GM19351 (cell line): ENCODE data around the gene NAA60.
"Not testable (repeated sequence)": the region's sequence is repeated elsewhere in the genome, so short reads cannot be mapped to it uniquely, and the experiment has no call there.

Experiments
- ATAC-seq: cut with Tn5 transposase; IDR thresholded peaks from one replicate; pipeline ENCODE4 v1.9.1; 2021; ENCODE audit warnings: mild to moderate bottlenecking, moderate library complexity; ENCODE audit not compliant: unreplicated experiment

NAA60 gene

DNA sequence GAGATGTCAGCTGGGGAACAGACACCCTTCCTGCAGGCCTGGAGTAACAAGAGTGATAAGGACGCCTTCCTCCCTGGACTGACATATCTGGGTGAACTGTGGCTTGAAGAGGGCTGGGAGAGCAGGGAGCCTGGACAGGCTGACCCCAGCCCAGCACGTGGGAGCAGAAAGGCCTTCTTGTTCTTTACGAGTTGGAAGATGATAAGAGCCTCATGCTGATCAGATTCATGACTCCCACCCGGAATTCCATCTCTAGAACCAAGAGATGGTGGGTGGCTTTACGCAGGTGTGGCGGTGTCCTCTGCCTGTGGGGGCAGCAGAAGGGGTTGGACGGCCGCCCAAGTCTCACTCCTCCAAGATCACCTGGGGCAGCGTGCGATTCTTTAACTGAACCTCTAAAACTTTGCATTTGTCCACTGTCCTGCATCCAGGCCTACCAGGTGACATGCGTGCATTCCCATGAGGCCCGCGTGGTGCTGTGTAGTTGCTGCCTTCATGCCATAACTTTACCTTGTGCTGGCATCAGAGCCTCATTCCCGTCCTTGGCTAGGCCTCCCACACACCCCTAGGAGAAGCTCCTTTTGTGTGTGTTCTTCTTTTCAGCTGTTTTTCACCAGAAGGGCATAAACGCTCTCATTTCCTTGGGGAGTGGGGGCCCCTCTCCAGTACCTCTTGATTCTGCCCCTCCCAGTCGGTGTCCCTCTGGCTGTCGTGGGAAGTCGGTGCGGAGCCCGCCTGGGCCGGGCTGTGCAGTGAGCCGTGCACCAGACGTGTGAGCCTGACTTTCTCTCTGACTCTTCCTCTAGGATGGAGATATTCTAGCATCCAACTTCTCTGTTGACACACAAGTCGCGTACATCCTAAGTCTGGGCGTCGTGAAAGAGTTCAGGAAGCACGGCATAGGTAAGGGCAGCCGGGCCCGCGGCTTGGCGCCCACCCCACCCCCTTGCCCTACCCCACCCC is 38.5 kb downstream of the NAA60 start:
- no peak for ATAC-seq

DNA sequence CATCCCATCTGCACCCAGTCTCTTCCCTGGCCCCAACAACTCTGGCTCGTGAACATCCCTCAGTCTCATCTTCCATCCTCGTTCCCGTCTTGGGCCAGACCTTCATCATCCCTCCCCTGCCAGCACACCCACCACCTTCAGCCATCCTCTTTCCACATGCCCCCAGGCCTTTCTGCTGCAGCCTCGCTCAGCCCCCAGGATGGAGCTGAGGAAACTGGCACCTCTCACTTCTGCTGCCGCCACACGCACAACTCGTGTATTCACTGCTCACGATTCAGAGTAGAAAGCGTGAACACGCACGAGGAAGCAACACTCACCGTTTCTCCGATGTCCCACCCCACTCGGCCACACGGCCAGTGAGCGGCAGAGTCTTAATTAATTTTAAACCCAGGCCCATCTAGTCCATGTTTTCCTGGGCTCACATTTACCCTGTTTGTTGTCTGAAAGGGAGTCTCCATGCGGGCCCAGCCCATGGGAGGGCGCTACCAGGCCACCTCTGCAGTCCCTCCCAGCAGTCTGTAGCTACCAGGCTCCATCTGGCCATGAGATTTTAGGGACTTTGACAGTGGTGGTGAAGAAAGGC is 39.3 kb downstream of the NAA60 start:
- no peak for ATAC-seq

DNA sequence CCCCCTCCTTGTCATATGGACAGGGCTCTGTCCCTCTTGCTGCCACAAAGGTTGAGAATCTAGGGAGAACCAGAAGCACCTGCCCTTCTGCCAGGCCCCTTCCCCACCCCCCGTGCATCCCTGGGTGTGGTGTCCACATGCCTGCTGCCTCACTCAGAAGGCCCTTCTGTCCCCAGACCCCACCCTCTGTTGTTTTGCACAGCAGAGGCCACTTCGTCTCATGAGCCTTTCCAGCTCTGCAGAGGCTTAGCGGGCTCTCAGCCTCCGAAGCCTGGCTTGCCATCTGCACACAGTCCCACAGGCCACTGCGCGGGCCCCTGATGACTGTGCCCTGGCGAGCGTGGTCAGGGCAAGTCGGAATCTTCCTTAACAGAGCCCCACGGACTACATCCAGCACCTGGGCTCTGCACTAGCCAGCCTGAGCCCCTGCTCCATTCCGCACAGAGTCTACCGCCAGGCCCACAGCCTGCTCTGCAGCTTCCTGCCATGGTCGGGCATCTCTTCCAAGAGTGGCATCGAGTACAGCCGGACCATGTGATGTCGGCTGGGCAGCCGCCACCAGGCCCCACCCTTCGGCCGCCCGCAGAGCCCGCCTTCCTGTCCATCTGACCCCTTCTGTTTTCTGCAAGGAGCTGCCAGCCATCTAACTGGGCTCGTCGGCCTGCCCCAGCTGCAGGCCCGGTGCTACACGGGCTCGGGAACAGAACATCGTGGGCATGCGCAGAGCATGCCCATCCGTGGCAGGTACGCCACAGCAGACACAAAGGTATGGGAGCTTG is 41.0 kb downstream of the NAA60 start:
- no peak for ATAC-seq

DNA sequence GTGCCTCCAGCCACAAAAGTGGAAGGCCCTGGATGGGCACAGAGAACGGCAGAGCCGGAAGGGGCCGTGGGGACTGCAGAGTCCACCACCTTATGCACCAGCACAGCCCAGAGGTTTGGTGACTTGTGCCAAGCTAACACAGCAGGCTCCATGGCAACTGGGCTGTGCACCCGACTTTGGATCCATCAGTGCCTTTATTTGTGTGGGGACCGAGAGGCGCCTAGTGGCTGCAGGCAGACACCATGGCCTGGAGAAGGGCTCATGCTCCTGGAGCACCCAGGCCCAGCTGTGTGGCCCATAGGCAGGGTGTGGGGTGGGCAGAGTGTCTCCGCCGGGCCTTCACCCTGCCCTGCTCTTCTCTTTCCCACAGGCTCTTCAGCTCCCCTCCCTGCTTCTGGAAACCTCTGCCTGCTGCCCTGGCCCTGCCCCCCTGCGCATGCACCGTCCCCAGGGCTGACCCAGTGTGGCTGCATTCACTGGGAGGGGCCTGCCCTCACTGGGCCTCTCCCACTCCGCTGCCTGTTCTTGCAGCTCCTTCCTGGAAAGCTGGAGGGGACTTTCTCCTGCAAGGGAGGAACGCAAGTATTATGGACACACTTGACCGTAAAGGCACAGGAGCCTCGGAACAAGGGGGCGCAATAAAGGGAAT is 41.7 kb downstream of the NAA60 start:
- no peak for ATAC-seq

DNA sequence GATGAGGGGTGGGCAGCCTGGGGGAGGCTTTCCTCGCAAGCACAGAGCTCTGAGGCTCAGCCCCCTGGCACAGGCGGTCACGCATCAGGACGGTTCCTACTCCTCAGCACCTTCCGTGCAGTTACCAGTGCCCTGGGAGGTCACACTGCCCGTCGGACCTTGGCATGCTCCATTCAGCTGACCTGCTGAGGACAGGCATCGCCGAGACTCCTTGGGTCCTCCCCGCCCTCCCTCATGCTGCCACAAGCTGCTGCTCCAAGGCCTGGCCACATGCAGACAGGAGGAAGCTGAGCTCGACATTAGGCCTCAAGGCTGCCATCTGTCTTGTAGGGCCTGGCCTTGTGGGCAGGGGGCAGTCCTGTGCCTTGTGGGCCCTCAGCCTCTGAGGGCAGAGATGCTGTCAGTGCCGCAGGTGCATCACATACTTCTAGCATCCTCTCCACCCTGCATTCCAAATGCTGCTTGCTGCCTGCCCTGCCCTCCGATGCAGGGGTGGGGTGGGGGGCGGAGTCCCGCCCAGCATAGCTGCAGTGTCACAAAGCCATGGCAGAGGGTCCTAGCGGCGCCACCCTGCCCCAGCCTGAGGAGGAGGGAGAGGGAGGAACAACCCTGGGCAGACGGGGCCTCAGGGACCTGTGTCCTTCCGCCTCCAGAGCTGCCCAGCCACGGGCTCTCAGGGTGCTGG is 42.5 kb downstream of the NAA60 start:
- ATAC-seq, result no peak

DNA sequence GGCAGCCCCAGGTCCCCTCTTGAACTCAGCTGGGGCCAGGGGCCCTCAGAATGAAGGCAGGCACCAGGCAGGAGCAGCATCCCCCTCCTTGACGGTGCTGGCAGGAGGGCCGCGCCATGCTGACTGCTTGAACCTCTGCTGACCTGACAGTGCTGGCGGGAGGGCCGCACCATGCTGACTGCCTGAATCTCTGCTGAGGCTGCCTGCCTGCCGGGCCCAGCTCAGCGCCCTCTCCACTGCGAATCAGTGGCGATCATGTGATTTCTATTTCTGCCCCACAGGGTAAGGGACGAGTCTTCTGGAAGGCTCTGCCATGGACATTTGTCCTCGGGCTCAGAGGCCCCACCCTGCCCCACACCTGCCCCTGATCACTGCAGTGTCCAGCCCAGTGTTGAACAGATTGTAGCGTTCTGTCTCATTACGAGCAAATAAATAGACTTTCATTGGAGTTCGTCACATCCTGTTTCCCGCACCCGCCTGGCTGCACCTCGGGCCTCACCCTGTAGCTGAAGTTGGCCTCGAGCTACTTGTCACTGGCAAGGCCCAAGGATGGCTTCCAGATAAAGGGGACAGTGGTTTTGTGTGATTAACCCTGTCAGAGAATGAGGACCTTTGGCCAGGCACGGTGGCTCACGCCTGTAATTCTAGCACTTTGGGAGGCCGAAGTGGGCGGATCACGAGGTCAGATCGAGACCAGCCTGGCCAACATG is 43.2 kb downstream of the NAA60 start:
- no peak for ATAC-seq

DNA sequence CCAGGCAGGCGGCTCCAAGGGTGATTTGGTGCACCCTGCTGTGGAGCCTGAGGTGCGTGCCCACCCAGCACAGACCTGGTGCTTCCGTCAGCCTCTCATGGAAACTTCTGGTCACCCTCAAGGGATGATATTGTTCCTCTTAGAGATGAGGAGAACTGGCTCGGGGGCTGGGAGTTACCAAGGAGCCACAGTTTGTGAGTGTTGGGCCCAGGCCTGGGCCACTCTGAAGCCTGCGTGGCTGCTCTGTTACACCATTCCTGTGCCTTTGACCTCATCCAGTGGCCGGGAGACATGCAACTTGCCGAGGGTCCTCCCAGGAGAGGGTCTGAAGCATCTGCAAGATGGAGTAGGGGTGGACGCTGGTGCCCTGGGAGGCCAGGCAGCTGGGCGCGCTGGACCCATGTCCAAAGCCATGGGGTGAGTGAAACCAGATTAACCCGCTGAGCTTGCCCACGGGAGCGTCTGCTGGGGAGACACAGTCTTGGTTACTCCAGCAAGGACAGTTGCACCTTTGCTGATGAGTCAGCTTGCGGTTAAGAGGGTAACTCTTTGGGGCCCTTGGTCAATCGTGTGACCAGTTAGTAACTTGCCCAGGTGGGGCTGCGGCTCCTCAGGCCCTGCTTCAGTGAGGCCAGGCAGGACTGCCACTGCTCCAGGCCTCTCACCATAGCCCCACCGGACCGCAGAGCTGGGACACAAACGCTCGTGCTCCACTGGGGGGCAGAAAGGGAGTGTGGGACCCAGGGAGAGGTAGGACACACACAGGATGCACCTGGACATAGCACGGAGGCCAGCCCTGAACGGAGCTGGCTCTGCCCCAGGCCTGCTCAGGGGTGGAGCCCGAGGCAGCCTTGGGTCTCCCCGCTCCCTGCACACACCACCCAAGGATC is 44.3 kb downstream of the NAA60 start:
- no peak for ATAC-seq

DNA sequence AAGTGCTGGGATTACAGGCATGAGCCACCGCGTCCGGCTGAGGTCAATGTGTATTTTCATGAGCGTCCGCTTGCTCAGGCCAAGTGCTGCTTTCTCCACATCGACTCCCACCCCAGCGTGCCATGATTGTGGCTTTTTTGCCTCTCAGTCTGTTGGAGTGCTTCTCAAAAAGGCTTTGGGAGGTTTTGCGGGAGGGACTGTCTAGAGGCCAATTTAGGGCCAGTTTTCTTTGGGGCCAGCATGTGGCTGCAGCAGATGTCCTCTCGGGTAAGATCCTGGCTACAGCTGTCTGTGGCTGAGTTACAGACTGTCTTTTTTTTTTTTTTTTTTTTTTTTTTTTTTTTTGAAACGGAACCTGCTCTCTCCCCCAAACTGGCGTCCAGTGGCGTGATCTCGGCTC is 45.3 kb downstream of the NAA60 start:
- no peak for ATAC-seq

DNA sequence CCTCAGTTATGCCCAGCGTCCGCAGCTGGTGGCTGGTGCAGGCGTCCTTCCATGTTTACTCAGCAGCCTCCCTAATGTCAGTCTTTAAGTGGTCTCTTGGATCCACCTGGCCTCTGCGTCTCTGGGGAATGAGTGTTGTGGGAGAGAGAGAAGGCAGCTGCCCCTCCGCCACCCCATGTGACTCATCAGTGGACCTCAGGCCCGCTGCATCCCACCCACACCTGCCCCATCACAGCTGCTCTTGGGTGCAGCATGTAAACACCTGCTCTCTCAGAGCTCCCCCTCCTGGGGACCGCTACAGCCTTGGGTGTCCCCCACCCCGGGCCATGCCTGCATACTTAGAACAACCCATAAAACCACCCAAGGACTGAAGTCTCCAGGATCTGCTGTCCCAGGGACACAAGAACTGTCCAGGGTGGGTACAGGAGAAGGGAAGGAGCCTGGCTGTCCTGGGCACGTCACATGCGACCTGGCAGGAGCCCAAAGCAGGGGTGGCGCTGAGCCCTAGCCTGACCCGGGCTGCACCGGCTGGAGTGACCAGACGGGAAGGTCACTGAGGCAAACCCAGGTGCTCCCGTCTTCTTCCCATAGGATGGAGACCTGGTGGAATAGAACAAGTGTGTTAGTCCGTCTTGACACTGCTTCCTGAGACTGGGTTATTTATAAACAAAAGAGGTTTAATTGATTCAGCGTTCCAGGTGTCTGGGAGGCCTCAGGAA is 47.6 kb downstream of the NAA60 start:
- ATAC-seq, result no peak

DNA sequence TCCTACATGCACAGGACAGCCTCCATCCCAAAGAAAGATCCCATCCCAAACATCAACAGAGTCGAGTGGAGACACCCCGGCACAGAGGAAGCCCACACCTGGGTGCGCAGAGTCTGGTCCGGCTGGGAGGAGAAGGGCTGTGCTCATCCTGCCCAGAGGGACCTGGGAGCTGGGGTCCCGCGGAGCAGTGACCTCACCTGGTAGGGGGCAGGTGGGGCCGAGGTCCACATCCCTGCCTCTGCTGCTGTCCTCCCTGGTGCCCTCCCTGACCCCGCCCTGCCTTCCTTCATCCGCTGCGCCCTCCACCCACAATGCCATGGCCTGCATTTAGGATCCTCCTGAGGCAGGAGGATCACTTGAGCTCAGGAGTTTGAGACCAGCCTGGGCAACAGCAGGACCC is 48.9 kb downstream of the NAA60 start:
- no peak for ATAC-seq

DNA sequence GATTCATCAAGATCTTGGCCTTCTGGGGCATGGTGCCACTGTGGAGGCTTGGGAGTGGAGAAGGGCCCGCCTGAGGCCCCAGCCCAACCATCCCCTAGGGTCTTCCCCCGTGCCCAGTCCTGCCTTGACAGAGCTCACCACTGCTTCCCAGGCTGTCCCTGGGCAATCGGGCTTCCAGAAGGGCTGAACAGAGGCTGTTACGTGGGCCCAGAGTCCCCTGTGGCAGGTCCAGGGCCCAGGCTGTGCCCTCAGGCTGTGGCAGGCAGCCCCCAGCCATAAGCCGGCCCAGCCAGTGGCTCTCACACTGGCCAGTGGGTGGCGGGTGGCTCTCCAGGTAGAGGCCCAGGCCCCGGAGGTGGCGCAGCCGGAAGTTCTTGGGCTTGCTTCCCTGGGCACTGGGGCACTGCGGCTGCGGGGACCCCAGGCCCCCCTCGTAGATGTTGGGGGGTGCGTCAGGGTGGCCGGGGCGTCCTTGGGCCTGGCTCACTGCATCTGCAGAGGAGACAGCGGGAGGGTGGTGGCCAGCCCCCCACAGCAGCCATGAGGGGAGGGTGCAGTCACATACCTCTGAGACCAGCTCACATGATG is 51.0 kb downstream of the NAA60 start:
- no peak for ATAC-seq

DNA sequence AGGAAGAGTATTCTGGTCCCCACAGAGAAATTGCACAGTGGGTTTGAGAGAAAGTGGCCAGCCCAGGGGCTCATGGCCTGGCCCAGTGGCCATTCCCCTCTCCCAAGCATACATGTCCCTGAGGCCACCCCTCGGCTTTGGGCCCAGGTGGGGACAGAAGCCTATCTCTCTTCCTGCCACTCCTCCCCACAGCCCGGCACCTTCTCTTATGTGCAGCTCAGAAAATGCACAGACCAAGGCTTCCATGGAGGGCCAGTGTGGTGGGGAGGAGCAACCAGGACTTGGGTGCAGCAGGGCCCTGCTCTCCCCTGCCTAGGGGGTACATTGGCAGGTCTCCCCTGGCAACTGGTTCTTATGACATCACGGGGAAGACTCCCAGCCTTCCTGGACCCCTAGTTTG is 51.7 kb downstream of the NAA60 start, which contains the start of gene C16orf90:
Gene C16orf90, minus strand, starts transcription at position 314 of the 400 bp plus-strand sequence. Its CDS starts 68 bp downstream, at position 246.
- no peak for ATAC-seq

DNA sequence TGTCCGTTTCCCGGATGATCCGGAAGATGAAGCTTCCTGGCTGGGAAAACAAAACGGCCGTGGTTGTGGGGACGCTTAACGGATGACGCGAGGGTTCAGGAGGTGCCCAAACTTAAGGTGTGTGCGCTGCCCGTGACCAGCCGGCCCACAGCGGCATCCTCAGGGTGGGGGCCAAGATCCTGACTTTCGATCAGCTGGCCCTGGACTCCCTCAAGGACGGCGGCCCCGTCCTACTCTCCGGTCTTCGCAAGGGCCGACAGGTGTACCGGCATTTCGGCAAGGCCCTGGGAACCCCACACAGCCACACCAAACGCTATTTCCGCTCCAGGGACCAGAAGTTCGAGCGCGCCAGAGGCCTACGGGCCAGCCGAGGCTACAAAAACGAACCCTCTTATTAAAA is 52.9 kb downstream of the NAA60 start:
- ATAC-seq, result no peak

DNA sequence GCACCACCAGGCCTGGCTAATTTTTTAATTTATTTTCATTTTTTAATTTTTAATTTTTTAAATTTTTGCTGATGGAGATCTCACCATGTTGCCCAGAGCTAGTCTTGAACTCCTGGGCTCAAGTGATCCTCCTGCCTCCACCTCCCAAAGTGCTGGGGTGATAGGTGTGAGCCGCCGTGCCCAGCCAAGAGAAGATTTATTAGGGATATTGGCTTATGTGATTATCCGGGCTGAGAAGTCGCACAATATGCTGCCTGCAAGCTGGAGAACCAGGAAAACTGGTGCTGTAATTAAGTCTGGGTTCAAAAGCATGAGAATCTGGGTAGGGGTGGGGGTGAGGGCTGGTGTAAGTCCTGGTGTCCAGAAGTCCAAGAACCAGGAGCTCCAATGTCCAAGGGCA is 54.3 kb downstream of the NAA60 start:
- no peak for ATAC-seq

DNA sequence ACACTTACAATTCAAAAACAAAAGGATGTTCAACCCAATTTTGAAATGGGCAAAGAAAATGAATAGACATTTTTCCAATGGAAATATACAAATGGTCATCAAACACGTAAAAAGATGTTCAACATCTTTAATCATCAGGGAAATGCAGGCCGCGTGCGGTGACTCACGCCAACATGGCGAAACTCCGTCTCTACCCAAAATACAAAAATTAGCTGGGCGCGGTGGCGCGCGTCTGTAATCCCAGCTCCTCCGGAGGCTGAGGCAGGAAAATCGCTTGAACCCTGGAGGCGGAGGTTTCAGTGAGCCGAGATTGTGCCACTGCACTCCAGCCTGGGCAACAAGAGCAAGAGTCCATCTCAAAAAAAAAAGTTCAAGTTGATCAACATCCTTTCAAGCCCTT is 55.5 kb downstream of the NAA60 start:
- no peak for ATAC-seq

DNA sequence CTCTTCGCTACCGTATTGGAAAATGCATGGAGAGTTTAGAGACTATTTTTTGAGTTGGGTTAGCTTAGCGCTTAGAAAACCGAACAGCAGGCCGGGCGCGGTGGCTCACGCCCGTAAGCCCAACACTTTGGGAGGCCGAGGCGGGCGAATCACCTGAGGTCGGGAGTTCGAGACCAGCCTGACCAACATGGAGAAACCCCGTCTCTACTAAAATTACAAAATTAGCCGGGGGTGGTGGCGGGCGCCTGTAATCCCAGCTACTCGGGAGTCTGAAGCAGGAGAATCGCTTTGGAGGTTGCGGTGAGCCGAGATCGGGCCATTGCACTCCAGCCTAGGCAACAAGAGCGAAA is 57.9 kb downstream of the NAA60 start:
- not testable (repeated sequence) for ATAC-seq

DNA sequence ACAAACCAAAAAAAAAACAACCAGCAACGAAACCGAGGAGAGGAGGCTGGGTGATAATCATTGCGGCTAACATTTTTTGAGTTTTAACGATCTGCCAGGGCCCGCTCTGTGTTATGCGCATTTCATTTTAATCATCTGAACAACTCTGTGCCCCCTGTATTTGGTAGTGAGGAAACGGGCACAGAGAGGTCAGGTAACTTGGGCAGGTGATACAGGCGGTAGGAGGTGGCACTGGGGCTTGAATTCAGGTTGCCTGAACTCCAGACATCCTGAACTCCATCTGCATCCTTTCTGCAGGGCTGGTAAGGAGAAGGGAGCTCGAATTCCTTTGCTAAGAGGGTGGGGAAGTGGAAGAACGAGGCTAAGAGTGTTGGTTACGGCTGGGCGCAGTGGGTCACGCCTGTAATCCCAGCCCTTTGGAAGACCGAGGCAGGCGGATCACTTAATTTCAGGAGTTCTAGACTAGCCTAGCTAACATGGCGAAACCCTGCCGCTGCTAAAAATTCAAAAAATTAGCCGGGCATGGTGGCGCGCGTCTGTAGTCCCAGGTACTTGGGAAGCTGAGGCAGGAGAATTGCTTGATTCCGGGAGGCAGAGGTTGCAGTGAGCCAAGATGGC is 58.4 kb downstream of the NAA60 start:
- ATAC-seq, result no peak
